IMR-90 (cell line): ENCODE data around the gene TMEM17. TPM values are rescaled to one million over a fixed set of nuclear protein-coding genes. Genes with fewer than 3 reads are reported as not detected.

Experiments used
- ATAC-seq: fragments of 200-7000 bp; cut with Tn5 transposase; 2 replicates; pipeline ENCODE4 v1.9.1; 2020; ENCODE audit warnings: low read depth, mild to moderate bottlenecking, moderate library complexity
- BruUV-seq: library from RNA; stranded (reverse); fragments of 400-500 nt; replicated peaks from 2 replicates; lab custom pipeline; 2021; lab: Mats Ljungman, UMichigan
- CTCF ChIA-PET: fragments of 300-600 bp; formaldehyde crosslinking; extraction: SDS; loops from one replicate; lab custom pipeline; 2021; ENCODE audit warnings: antibody characterized with exemption; lab: Yijun Ruan, JAX
- POLR2A ChIA-PET: fragments of 300-600 bp; sonication (Branson Sonifier 250); formaldehyde crosslinking; loops from one replicate; lab custom pipeline; 2022; ENCODE audit warnings: antibody characterized with exemption; ENCODE audit not compliant: unreplicated experiment; lab: Charles Lee
- DNase-seq: peaks from one replicate; pipeline ENCODE4 v3.0.0; 2013
- H2AFZ ChIP-seq: replicated peaks from 2 replicates; pipeline ENCODE3; 2013; ENCODE audit warnings: low read length, mild to moderate bottlenecking; ENCODE audit not compliant: poor library complexity
- H2AK5ac ChIP-seq: 2 replicates; pipeline ENCODE4 v1.6.1; 2013; ENCODE audit warnings: low read depth, low read length, inconsistent platforms
- H2AK9ac ChIP-seq: replicated peaks from 2 replicates; pipeline ENCODE3; 2013; ENCODE audit warnings: mild to moderate bottlenecking, low read depth, low read length, moderate library complexity; ENCODE audit not compliant: poor library complexity
- H2BK120ac ChIP-seq: 2 replicates; pipeline ENCODE4 v1.6.1; 2013; ENCODE audit warnings: low read depth, low read length, inconsistent platforms
- H2BK15ac ChIP-seq: 3 replicates; pipeline ENCODE4 v1.6.1; 2013; ENCODE audit warnings: low read depth, low read length, inconsistent platforms
- H2BK20ac ChIP-seq: 2 replicates; pipeline ENCODE4 v1.6.1; 2013; ENCODE audit warnings: low read depth, mild to moderate bottlenecking, inconsistent platforms, low read length, moderate library complexity
- H2BK5ac ChIP-seq: 2 replicates; pipeline ENCODE4 v1.6.1; 2013; ENCODE audit warnings: mild to moderate bottlenecking, low read depth, low read length, inconsistent platforms; ENCODE audit not compliant: poor library complexity, severe bottlenecking
- H3K14ac ChIP-seq: replicated peaks from 2 replicates; pipeline ENCODE4 v1.6.1; 2013; ENCODE audit warnings: low read depth, low read length, inconsistent platforms
- H3K18ac ChIP-seq: 2 replicates; pipeline ENCODE4 v1.6.1; 2013; ENCODE audit warnings: low read depth, low read length, control low read depth
- H3K23ac ChIP-seq: 2 replicates; pipeline ENCODE4 v1.6.1; 2013; ENCODE audit warnings: low read depth, low read length, inconsistent platforms
- H3K27ac ChIP-seq: 2 replicates; pipeline ENCODE4 v1.5.1; 2013; ENCODE audit warnings: mild to moderate bottlenecking, control low read depth, low read length; ENCODE audit not compliant: insufficient read depth
- H3K27me3 ChIP-seq: 2 replicates; pipeline ENCODE4 v1.6.1; 2013; ENCODE audit warnings: low read length; ENCODE audit not compliant: control insufficient read depth, insufficient read depth
- H3K36me3 ChIP-seq: 2 replicates; pipeline ENCODE4 v1.6.1; 2013; ENCODE audit warnings: low read length, mixed read lengths; ENCODE audit not compliant: control insufficient read depth, insufficient read depth
- H3K4ac ChIP-seq: 2 replicates; pipeline ENCODE4 v1.6.1; 2013; ENCODE audit warnings: low read depth, low read length, inconsistent platforms
- H3K4me1 ChIP-seq: 2 replicates; pipeline ENCODE4 v1.6.1; 2013; ENCODE audit warnings: low read length, mixed read lengths; ENCODE audit not compliant: control insufficient read depth, insufficient read depth
- H3K4me2 ChIP-seq: 2 replicates; pipeline ENCODE4 v1.6.1; 2013; ENCODE audit warnings: low read depth, mild to moderate bottlenecking, control low read depth, low read length, moderate library complexity
- H3K4me3 ChIP-seq: 2 replicates; pipeline ENCODE4 v1.5.1; 2013; ENCODE audit warnings: low read depth, mild to moderate bottlenecking, control low read depth, low read length, moderate library complexity; ENCODE audit not compliant: insufficient read depth
- H3K56ac ChIP-seq: 2 replicates; pipeline ENCODE4 v1.6.1; 2013; ENCODE audit warnings: low read length, inconsistent platforms; ENCODE audit not compliant: insufficient read depth; ENCODE audit errors: extremely low read depth
- H3K79me1 ChIP-seq, 2 experiments: 2 replicates each; pipeline ENCODE4 v1.6.1; 2013; ENCODE audit warnings: low read length in 2 of 2, inconsistent platforms in 1 of 2, low read depth in 1 of 2
- H3K9ac ChIP-seq: 2 replicates; pipeline ENCODE4 v1.6.1; 2013; ENCODE audit warnings: low read depth, low read length, control low read depth
- H3K9me1 ChIP-seq: 2 replicates; pipeline ENCODE4 v1.6.1; 2013; ENCODE audit warnings: low read length, inconsistent platforms; ENCODE audit not compliant: insufficient read depth
- H3K9me3 ChIP-seq: 2 replicates; pipeline ENCODE4 v1.6.1; 2013; ENCODE audit warnings: low read length; ENCODE audit not compliant: control insufficient read depth, insufficient read depth
- H4K20me1 ChIP-seq: 2 replicates; pipeline ENCODE4 v1.6.1; 2013; ENCODE audit warnings: low read length, inconsistent platforms; ENCODE audit not compliant: insufficient read depth
- H4K5ac ChIP-seq: 2 replicates; pipeline ENCODE4 v1.6.1; 2013; ENCODE audit warnings: mild to moderate bottlenecking, low read depth, low read length, control low read depth
- H4K8ac ChIP-seq, 2 experiments: 2 replicates each; pipeline ENCODE4 v1.6.1; 2013; ENCODE audit warnings: low read depth in 2 of 2, low read length in 2 of 2, control low read depth in 1 of 2, inconsistent platforms in 1 of 2
- H4K91ac ChIP-seq: 2 replicates; pipeline ENCODE4 v1.6.1; 2013; ENCODE audit warnings: low read depth, low read length, inconsistent platforms; ENCODE audit not compliant: insufficient read depth
- CEBPB ChIP-seq: IDR thresholded peaks from 2 replicates; pipeline ENCODE4 v1.6.1; 2012; ENCODE audit warnings: low read depth, low read length, improper control_type of control experiment
- FOS ChIP-seq: fragments of 150-350 bp; IDR thresholded peaks from 2 replicates; pipeline ENCODE4 v1.6.1; 2016; ENCODE audit warnings: low read depth, low read length
- MXI1 ChIP-seq: IDR thresholded peaks from 2 replicates; pipeline ENCODE4 v1.6.1; 2012; ENCODE audit warnings: low read depth, mild to moderate bottlenecking, low read length, moderate library complexity, borderline replicate concordance
- NFE2L2 ChIP-seq: fragments of 150-350 bp; IDR thresholded peaks from 2 replicates; pipeline ENCODE4 v1.6.1; 2016; ENCODE audit warnings: low read depth, mild to moderate bottlenecking, low read length
- RFX5 ChIP-seq: IDR thresholded peaks from 2 replicates; pipeline ENCODE4 v1.8.0; 2012; ENCODE audit warnings: low read depth, mild to moderate bottlenecking, low read length, moderate library complexity
- WGBS, 2 experiments: methylation state at CpG; one replicate each; pipeline versions ENCODE4 v1.1.5 to v1.1.7; 2013; ENCODE audit warnings: missing lambda C conversion rate in 2 of 2; ENCODE audit not compliant: insufficient read length in 1 of 2; ENCODE audit errors: extremely low coverage in 2 of 2; 5-methylcytosine and 5-hydroxymethylcytosine counted together
- dilution Hi-C: fragments of 300-500 bp; cut with HindIII; formaldehyde crosslinking; loops from one replicate; pipeline ENCODE4 v1.14.3; 2018; ENCODE audit warnings: low sequenced_read_pairs; ENCODE audit not compliant: unreplicated experiment
- in situ Hi-C: fragments of 300-500 bp; cut with MboI; formaldehyde crosslinking; loops from 3 replicates; pipeline ENCODE4 v1.14.3; 2019; ENCODE audit warnings: low sequenced_read_pairs, inconsistent platforms, mixed read lengths
- intact Hi-C: fragments of 100-400 bp; cut with micrococcal nuclease; formaldehyde crosslinking; loops from 2 replicates; pipeline ENCODE4 v1.10.0; 2022
- microRNA-seq, 2 experiments: library from miRNA; stranded (forward) in 1 of 2; unstranded in 1 of 2; fragments of 10-50 nt in 1 of 2; fragments of <30 nt in 1 of 2; gene quantifications in 1 of 2; microRNA quantifications in 1 of 2; one replicate each; pipeline versions ENCODE3 to v1.1.0; 2013 to 2020; ENCODE audit not compliant: insufficient read depth in 1 of 2, insufficient read length in 1 of 2, unreplicated experiment in 1 of 2
- polyA plus RNA-seq, 3 experiments: library from polyadenylated mRNA; depleted of rRNA; stranded (reverse); fragments of >200 nt; gene quantifications; 2 replicates each; pipeline ENCODE4 v1.2.3, GENCODE V29; 2012; ENCODE audit warnings: low replicate concordance in 1 of 3
- small RNA-seq, 5 experiments: library from RNA; depleted of rRNA; stranded (forward); fragments of <200 nt; gene quantifications; one replicate each; pipeline ENCODE3, GENCODE V24; 2012
- total RNA-seq: library from RNA; depleted of rRNA; stranded (reverse); fragments of >200 nt; gene quantifications from 2 replicates; pipeline ENCODE4 v1.2.3, GENCODE V29; 2012; rRNA removed

The TMEM17 gene
- total and polyA plus RNA-seq, 2 of the 4 experiments (the other 2 are of a cell fraction), result 1.3 to 1.8 TPM

GRCh38 chr2:62450716-62451191 is 55.2 kb downstream of the TMEM17 start:
- H3K9me1 ChIP-seq, result 0 out of 2 replicates have a peak, but pooled peaks cover 5% of the 10 kb centered on the region
- H2AFZ ChIP-seq, result no peak overlapping the region
- no peak overlapping the region for H4K91ac ChIP-seq
- ChIA-PET POLR2A (no interaction called here), CTCF (no interaction called here)
- no peak overlapping the region for H3K56ac ChIP-seq
- no peak overlapping the region for H3K23ac ChIP-seq
- 66% methylated on average over 4 of the region's 9 CpGs; no CpG with 5 or more reads in 1 of the 2 experiments for WGBS, 2 experiments
- H2AK9ac ChIP-seq, result no peak overlapping the region
- H3K4me1 ChIP-seq, result no peaks in the 10 kb centered on the region
- no peaks in the 10 kb centered on the region for H3K79me1 ChIP-seq
- no peak overlapping the region for H2AK5ac ChIP-seq
- no peak overlapping the region for H2BK20ac ChIP-seq
- H2BK5ac ChIP-seq, result no peak overlapping the region
- no peak for TF ChIP-seq NFE2L2
- no peak for TF ChIP-seq MXI1
- TF ChIP-seq FOS, result no peak
- 0 out of 2 replicates have a peak, but pooled peaks have one; percentile 7 for TF ChIP-seq CEBPB
- TF ChIP-seq RFX5, result no peak
- no peak overlapping the region for H4K5ac ChIP-seq
- no peak overlapping the region for H3K4ac ChIP-seq
- H3K9me3 ChIP-seq, result no peaks in the 10 kb centered on the region
- H2BK120ac ChIP-seq, result no peak overlapping the region
- no peaks in the 10 kb centered on the region for H4K20me1 ChIP-seq
- no peak overlapping the region for H3K4me3 ChIP-seq
- no peak overlapping the region for H2BK15ac ChIP-seq
- dilution Hi-C loops, result no loop called here
- BruUV-seq, result no TSS peak
- H3K4me2 ChIP-seq, result no peak overlapping the region
- H3K27ac ChIP-seq, result no peak overlapping the region
- H3K14ac ChIP-seq, result no peak overlapping the region
- no peak overlapping the region for H3K18ac ChIP-seq
- in situ Hi-C loops, result loop anchor here (25.0 kb wide), 2 partner anchors 587 to 1037 kb away; no protein-coding TSS in a partner anchor
- ATAC-seq (no peak), DNase-seq (no peak)
- H3K36me3 ChIP-seq, result no peaks in the 10 kb centered on the region
- intact Hi-C loops, result no loop called here
- H3K9ac ChIP-seq, result no peak overlapping the region
- H3K27me3 ChIP-seq, result peaks cover 21% of the 10 kb centered on the region
- no peak overlapping the region for H4K8ac ChIP-seq

Small RNAs within 50 kb of the gene (microRNA-seq; reads per million reads assigned to microRNA genes)
- gene AC107083.1 (ENCODE audit: insufficient read depth, insufficient read length), result not detected
- not detected for gene RN7SL18P (ENCODE audit: insufficient read depth, insufficient read length)

Small RNAs within 50 kb of the gene (small RNA-seq; reads per million reads assigned to genes)
- gene AC107083.1 (0 reads per million in 5 experiments), gene RN7SL18P (0 to 1.3 (median 0) reads per million in 5 experiments)

Other genes with a start within 250 kb of the TMEM17 start
- 44.4 and 55.0 TPM in 2 replicates for gene EHBP1, start 199.5 kb upstream of the TMEM17 start, total RNA-seq
- gene EHBP1, start 199.5 kb upstream of the TMEM17 start, polyA plus RNA-seq (2012; rRNA removed), result 28.3 and 28.5 TPM in 2 replicates